ENCODE results near the gene G3BP1.
"Not testable (repeated sequence)": the region's sequence is repeated elsewhere in the genome, so short reads cannot be mapped to it uniquely, and the experiment has no call there.

The G3BP1 gene

GRCh38 chr5:151800532-151800931 is 28.8 kb downstream of the G3BP1 start:
- DNase-seq, result no peak

DNA sequence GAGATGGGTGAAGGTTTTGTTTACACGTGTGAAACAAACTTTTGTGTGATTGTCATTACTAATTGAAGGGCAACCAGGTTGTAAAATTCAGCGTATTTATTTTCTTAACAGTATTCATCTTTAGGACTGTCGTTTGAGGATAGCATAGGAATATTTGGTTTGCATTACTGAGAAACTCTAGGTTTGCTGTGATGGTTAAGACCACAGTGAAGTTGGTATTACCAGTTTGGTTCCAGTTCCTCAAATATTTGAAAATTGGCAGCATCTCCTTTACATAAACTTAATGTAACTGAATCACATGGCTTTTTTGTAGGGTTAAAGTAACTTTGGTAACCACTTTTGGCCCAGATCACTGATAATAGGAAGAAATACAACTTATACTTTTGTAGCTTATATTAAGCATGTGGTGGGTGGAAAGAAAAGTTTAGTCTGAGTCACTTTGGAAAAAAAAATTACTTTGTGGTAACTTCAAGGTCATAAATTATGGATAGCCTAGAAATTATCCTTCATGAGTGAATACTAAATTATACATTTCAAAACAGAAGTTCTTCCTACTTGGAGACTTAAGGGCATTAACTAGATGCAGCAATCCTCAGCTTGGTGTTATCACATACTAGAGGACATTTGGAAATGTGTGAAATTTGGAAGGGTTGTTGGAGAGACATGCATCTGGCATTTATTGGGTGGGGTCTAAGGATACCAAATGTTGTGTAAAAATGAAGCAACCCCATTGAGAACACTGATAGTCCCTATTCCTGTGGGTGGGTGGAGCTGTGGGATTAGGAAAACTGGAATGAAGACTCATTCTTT is 33.9 kb downstream of the G3BP1 start:
- no peak for DNase-seq

- no peak for DNase-seq
These were observed 36.9 kb downstream of the G3BP1 start for GRCh38 chr5:151808451-151809169.

GRCh38 chr5:151810449-151810848 is 38.7 kb downstream of the G3BP1 start:
- no peak for DNase-seq

DNA sequence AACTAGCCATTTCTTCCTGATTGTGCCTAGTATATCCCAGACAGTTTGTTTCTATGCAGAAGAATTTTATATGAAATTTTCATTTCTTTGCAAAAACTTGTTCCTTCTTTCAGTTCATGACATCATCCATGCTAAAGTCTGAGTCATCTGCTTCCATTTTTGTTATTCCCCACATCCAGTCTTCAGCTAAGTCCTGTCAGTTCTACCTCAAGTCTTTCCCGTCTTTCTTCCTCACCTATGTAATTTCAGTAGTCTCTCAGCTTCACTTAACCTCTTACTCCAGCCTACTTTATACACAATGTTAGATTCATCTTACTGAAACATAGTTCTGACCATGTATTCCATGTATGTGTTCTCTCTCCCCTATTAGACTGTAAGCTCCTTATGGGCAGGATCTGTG is 39.1 kb downstream of the G3BP1 start:
- DNase-seq, result no peak

DNA sequence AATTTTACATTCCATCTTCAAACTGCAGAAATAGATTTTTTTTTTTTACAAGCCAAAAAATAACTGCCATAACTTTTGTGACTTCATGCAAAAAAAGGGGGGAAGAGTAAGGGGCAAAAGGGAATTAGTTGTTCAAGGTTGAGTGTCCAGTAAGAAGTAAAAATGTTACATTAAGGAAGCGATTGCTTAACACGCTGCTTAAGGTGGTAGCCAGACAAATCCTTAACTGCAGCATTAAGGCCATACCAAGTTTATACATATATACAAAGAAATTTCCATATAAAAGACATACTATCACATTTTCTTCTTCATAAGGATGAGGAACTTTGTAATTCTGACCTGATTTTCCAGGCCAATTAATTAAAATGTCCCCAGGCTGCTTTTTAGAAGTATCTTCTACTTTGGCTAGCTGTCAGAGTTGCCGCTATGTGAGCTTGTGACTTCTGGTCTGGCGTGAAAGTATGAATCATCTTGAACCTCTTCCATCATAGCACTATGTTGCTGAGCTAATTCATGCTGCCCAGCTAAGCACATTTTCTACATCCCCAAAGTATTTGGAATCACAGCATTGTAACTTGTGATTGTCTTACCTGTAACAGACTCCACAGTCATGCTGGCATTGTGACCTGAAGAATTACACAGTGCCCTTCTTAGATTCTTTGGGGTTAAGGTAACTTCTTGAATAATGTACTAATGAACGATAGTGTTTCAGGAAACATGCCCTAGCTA is 40.0 kb downstream of the G3BP1 start:
- no peak for DNase-seq

- no peak for DNase-seq
These were observed 41.1 kb downstream of the G3BP1 start for GRCh38 chr5:151812757-151813309.

GRCh38 chr5:151815051-151815450 is 43.3 kb downstream of the G3BP1 start:
- DNase-seq, result no peak

GRCh38 chr5:151819830-151820229 is 48.1 kb downstream of the G3BP1 start:
- no peak for DNase-seq

DNA sequence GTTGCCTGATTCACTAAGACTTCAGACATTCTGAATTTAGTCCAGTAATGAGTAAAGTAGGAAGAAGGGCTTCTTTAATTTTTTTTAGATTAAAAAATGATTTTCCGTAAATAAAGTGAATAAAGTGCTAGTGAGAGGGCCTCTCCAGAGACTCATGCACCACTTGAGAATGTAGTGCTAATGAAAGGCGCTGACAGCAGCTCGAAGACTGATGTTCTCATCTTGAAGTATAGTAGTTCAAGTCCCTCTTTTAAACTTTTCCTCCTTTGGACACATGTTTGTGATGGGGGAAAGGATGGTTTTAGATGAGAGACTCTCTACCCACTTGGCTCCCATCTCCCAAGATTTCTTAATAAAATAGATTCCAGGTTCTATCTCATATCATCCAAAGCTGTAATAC is 48.5 kb downstream of the G3BP1 start:
- DNase-seq, result no peak

DNA sequence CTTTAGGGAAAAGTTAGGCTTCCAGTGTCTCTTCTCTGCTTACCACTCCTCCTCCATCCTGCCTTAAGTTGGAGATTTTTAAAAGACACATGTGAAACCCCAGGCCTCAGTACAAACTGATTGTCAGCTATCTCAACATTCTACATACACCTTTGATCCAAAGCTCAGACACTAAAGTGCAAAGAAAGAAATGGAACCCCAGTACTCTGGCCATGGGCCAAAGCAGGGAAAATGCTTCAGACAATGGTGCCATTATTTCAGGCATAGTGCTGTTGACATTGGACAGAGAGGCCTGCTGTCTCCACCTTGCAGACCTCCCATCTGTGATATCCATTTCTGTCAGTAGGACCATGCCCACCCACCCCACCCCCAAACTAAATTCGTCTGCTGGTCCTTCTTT is 49.1 kb downstream of the G3BP1 start:
- no peak for DNase-seq

DNA sequence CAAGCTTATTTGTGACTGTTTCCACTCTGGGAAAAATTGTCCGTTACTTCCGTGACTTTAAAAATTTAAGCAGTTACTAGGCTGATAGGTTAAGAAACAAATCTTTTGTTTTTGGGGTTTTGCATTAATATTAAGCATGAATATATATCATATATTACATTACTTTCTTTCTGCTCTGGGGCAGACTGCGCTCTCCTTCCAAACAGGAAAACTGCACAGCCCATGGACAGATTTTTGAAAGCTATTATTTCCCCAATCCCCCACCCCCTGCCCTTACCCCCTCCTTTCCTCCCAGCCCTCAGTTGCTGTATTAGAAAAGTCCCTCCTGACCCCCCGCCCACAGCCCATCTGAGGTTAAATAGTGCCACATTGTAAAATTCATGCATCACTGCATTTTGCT is 50.4 kb downstream of the G3BP1 start:
- no peak for DNase-seq

- peak; percentile 59 for DNase-seq
These were observed 53.7 kb downstream of the G3BP1 start for GRCh38 chr5:151825445-151825844.

GRCh38 chr5:151829370-151829769 is 57.6 kb downstream of the G3BP1 start:
- no peak for DNase-seq

DNA sequence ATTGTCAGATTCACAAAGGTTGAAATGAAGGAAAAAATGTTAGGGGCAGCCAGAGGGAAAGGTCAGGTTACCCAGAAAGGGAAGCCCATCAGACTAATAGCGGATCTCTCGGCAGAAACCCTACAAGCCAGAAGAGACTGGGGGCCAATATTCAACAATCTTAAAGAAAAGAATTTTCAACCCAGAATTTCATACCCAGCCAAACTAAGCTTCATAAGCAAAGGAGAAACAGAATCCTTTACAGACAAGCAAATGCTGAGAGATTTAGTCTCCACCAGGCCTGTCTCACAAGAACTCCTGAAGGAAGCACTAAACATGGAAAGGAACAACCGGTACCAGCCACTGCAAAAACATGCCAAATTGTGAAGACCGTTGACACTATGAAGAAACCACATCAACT is 61.1 kb downstream of the G3BP1 start:
- not testable (repeated sequence) for DNase-seq

- DNase-seq, result no peak
These were observed 75.0 kb downstream of the G3BP1 start for GRCh38 chr5:151846765-151847164.

GRCh38 chr5:151847871-151848270 is 76.1 kb downstream of the G3BP1 start:
- DNase-seq, result no peak

- DNase-seq, result no peak
These were observed 83.9 kb downstream of the G3BP1 start for GRCh38 chr5:151855701-151856100.

GRCh38 chr5:151856861-151857260 is 85.1 kb downstream of the G3BP1 start:
- no peak for DNase-seq

GRCh38 chr5:151860867-151861266 is 89.1 kb downstream of the G3BP1 start:
- DNase-seq, result not testable (repeated sequence)

Measured in CD4-positive, alpha-beta T cell treated with Interleukin-17A for 1 hour (primary cell).